MM.1S (cell line): ENCODE data around the gene RIMBP3B.
"Not testable (repeated sequence)": the region's sequence is repeated elsewhere in the genome, so short reads cannot be mapped to it uniquely, and the experiment has no call there.

ENCODE experiments used
- DNase-seq: peaks from one replicate; pipeline ENCODE4 v3.0.0-alpha.2; 2015
- H2AFZ ChIP-seq: fragments of 300-600 bp; sonication (generic); 2 replicates; pipeline ENCODE4 v1.6.0; 2016; ENCODE audit warnings: antibody characterized with exemption, low read length
- H3F3A ChIP-seq: fragments of 300-600 bp; sonication (generic); 2 replicates; pipeline ENCODE4 v1.6.1; 2016; ENCODE audit warnings: mild to moderate bottlenecking, antibody characterized with exemption, low read length, moderate library complexity, mixed read lengths; ENCODE audit not compliant: insufficient read depth
- H3K27ac ChIP-seq: fragments of 300-600 bp; sonication (generic); 2 replicates; pipeline ENCODE4 v1.5.1; 2016; ENCODE audit warnings: mild to moderate bottlenecking, low read length
- H3K27me3 ChIP-seq: fragments of 300-600 bp; sonication (generic); replicated peaks from 2 replicates; pipeline ENCODE4 v1.6.0; 2016; ENCODE audit warnings: low read length; ENCODE audit not compliant: insufficient read depth
- H3K36me3 ChIP-seq: fragments of 300-600 bp; sonication (generic); replicated peaks from 2 replicates; pipeline ENCODE4 v1.6.1; 2016; ENCODE audit warnings: mild to moderate bottlenecking, low read length, mixed read lengths; ENCODE audit not compliant: insufficient read depth
- H3K4me1 ChIP-seq: fragments of 300-600 bp; sonication (generic); 2 replicates; pipeline ENCODE4 v1.6.1; 2016; ENCODE audit warnings: low read length, mixed read lengths
- H3K4me2 ChIP-seq: fragments of 300-600 bp; sonication (generic); 2 replicates; pipeline ENCODE4 v1.6.0; 2016; ENCODE audit warnings: low read depth, low read length
- H3K4me3 ChIP-seq: fragments of 300-600 bp; sonication (generic); 2 replicates; pipeline ENCODE4 v1.5.1; 2016; ENCODE audit warnings: low read length, mixed read lengths
- H3K79me2 ChIP-seq: fragments of 300-600 bp; sonication (generic); 2 replicates; pipeline ENCODE4 v1.6.1; 2016; ENCODE audit warnings: mixed run types, low read length, mixed read lengths
- H3K9ac ChIP-seq: fragments of 300-600 bp; sonication (generic); 2 replicates; pipeline ENCODE4 v1.6.1; 2016; ENCODE audit warnings: low read length, mixed read lengths
- H3K9me2 ChIP-seq: fragments of 300-600 bp; sonication (generic); replicated peaks from 2 replicates; pipeline ENCODE4 v1.6.1; 2016; ENCODE audit warnings: mild to moderate bottlenecking, low read length, mixed read lengths; ENCODE audit not compliant: insufficient read depth
- H3K9me3 ChIP-seq: fragments of 300-600 bp; sonication (generic); replicated peaks from 2 replicates; pipeline ENCODE4 v1.6.1; 2016; ENCODE audit warnings: mild to moderate bottlenecking, low read length, mixed read lengths; ENCODE audit not compliant: insufficient read depth
- H4K20me1 ChIP-seq: fragments of 300-600 bp; sonication (generic); 2 replicates; pipeline ENCODE4 v1.6.1; 2016; ENCODE audit warnings: mild to moderate bottlenecking, low read length, moderate library complexity, mixed read lengths; ENCODE audit not compliant: insufficient read depth

The RIMBP3B gene

DNA sequence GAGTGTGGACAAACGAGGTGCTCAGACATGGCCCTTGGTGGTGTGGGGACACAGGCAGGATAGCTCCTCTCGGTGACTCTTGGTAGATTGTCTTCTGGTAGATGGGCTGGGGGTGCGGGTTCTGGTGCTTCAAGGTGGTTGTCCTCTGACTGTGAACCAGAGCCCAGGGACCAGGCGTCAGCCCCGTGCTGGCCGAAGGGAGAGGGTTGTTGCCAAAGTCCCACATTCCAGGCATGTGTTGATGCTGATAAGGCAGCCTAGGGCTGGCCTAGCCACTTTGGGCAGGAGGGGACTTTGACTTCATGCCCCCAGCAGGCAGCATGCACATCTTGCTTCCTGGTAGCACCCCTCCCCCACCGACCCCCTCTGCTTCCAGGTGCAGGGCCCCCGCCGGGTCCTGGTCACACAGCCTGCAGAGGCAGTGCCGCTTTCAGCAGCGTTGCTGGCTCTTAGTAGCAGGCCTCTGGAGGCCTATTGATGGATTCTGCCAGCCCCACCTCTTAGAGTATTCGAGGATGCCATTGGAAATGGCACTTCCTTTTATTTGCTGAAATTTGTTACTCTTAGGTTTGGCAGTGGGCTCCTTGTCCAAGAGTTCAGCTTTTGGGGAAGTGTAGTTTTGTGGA lies 40.6 kb downstream of the RIMBP3B start:
- not testable (repeated sequence) for H3K4me3 ChIP-seq, H4K20me1 ChIP-seq, H2AFZ ChIP-seq, H3F3A ChIP-seq, H3K36me3 ChIP-seq, H3K4me2 ChIP-seq, H3K9me3 ChIP-seq, H3K4me1 ChIP-seq, H3K79me2 ChIP-seq, H3K27me3 ChIP-seq, DNase-seq, H3K27ac ChIP-seq, H3K9ac ChIP-seq, H3K9me2 ChIP-seq

DNA sequence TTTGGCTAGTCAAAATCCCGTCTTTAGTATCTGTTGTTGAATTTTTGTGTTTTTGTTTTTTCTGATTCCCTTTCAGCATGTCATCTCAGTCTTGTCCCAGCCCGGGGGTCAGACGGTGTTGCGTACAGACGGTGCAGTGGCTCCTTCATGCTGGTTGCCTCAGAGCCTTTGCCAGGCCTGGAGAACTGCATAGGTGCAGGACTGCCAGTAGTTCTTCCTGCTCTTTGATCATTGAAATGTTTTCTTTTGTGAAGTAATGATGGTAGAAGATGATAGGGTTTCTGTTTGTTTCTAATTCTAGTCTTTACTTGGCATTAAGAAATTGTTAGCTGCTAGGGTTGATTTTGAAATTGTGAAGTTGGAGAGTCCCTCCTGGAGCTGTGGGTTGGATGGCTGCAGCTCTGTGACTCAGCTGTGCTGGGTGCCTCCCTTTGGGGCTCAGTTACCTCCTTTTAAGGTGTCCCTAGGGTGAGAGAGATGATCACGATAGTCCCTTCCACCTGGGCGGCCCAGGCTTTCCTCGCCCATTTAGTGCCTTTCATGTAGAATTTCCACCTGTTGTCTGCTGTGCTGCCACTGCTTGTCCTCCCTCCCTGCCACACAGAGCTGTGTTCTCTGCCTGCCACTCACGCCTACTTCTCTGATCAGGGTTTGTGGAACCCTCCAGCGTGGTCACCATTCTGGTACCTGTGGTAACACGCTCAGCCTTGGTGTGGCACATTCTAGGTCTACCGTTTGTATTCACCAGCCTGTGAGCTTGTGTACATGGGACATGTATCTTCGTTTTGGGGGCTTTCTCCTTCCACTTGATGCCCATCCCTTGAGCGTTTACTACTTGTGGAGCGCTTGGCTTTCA lies 51.1 kb downstream of the RIMBP3B start:
- not testable (repeated sequence) for H3K27me3 ChIP-seq, H3K79me2 ChIP-seq, H3F3A ChIP-seq, H3K4me1 ChIP-seq, H3K4me2 ChIP-seq, H3K27ac ChIP-seq, H3K9me3 ChIP-seq, H4K20me1 ChIP-seq, H3K9me2 ChIP-seq, H3K9ac ChIP-seq, H3K36me3 ChIP-seq, H2AFZ ChIP-seq, H3K4me3 ChIP-seq, DNase-seq

DNA sequence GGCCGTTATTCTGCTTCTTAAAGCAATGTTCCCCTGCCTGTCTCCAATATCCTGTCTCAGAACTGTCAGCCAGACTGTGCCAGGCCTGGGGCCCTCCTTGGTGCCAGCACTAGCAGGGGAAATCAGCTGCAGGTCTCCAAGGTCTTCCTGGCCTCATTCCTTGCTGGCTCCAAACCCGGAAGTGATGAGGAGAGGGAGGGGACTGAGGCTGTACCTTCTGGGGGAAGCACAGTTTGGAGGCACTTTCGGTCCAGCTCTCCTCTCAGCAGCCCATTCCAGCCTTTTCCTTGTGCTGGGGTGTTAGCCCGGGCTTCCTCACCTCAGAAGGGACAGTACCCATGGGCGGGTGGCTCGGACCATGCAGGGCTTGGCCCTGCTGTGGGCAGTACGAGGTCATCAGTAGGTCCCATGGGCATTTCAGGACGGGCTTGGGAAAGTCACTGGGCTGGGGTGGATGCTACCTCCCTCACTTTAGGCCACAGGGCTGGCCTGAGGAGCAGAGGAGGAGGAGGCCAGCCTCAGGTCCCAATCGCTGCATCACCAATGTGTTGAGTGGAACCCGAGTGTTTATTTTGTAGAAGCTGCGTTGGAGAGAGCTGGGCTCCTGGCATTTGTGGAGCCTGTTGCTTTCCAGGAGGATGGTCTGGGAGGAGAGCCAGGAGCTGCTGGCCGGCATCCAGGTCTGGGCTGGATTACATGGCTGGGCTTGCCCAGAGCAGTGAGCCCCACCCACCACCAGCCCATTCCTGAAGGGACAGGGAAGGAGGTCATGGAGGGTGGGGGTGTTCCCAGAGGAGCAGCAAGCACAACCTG lies 52.7 kb downstream of the RIMBP3B start:
- not testable (repeated sequence) for H3K27ac ChIP-seq, DNase-seq, H3K4me1 ChIP-seq, H3K4me3 ChIP-seq, H3F3A ChIP-seq, H4K20me1 ChIP-seq, H3K9ac ChIP-seq, H2AFZ ChIP-seq, H3K79me2 ChIP-seq, H3K9me3 ChIP-seq, H3K27me3 ChIP-seq, H3K4me2 ChIP-seq, H3K36me3 ChIP-seq, H3K9me2 ChIP-seq

DNA sequence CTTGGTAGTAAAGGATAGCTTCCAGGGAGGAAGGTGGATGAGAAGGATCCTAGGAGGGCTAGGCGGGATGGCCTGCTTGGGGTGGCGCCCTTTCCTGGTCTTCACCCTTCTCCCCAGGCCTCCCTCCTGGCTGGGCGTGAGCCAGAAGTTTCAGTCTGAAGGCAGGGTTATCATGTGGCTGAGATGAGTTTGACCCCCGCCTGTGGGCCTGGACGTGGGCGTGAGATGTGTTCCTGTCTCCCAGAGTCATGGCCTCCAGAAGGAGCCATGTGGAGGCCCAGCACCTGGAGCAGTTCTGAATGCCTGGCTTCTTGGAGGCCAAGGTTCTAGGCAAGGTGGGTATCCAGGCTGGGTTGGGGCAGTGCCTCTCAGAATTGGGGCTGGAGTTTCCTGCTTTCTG lies 54.5 kb downstream of the RIMBP3B start:
- not testable (repeated sequence) for H3F3A ChIP-seq, H3K79me2 ChIP-seq, H3K9me3 ChIP-seq, H4K20me1 ChIP-seq, H2AFZ ChIP-seq, H3K9me2 ChIP-seq, H3K9ac ChIP-seq, H3K4me1 ChIP-seq, H3K4me3 ChIP-seq, H3K36me3 ChIP-seq, H3K27ac ChIP-seq, H3K27me3 ChIP-seq, H3K4me2 ChIP-seq, DNase-seq
